GM23248 (cell line): ENCODE data around the gene NPAS1.

Source experiments
- EZH2 ChIP-seq: fragments of 200-600 bp; sonication (generic); IDR thresholded peaks from 2 replicates; pipeline ENCODE4 v1.6.1; 2018; ENCODE audit warnings: antibody characterized with exemption, mild to moderate bottlenecking; ENCODE audit not compliant: insufficient read depth, poor library complexity, severe bottlenecking
- EZH2phosphoT487 ChIP-seq: fragments of 200-600 bp; sonication (generic); IDR thresholded peaks from 2 replicates; pipeline ENCODE4 v1.6.1; 2018; ENCODE audit warnings: antibody characterized with exemption, moderate library complexity, mild to moderate bottlenecking, low read depth; ENCODE audit not compliant: insufficient read depth

GRCh38 chr19:47028195-47028601, 8.6 kb downstream of the NPAS1 start:
- no peak for TF ChIP-seq EZH2
- TF ChIP-seq EZH2phosphoT487, result no peak
